ENCODE results near the gene PTPRF.

GRCh38 chr1:43591181-43591580, 60.5 kb downstream of the PTPRF start:
- TF ChIP-seq CTCF (IDR thresholded peaks at IDR 0.05): no peak
- no peak for TF ChIP-seq POLR2A (IDR thresholded peaks at IDR 0.05)

All from esophagus squamous epithelium (tissue), 4 donors.